Esophagus (tissue), 2 donors: Measurements from ENCODE around the gene ADIRF. TPM values are rescaled to one million over a fixed set of nuclear protein-coding genes. Genes with fewer than 3 reads are reported as not detected.
"Not testable (repeated sequence)": the region's sequence is repeated elsewhere in the genome, so short reads cannot be mapped to it uniquely, and the experiment has no call there.

ENCODE experiments used
- H3K27ac ChIP-seq, 2 donors: one replicate each; pipeline ENCODE4 v1.5.1; 2013; ENCODE audit warnings: low read depth in 2 of 2, mild to moderate bottlenecking in 2 of 2, inconsistent platforms in 1 of 2, low read length in 1 of 2, moderate library complexity in 1 of 2
- H3K27me3 ChIP-seq, 2 donors: one replicate each; pipeline ENCODE4 v1.6.1; 2013; ENCODE audit warnings: low read length in 2 of 2, control low read depth in 1 of 2, mild to moderate bottlenecking in 1 of 2; ENCODE audit not compliant: insufficient read depth in 2 of 2, control insufficient read depth in 1 of 2
- H3K36me3 ChIP-seq, 2 donors: one replicate each; pipeline ENCODE4 v1.6.1; 2013; ENCODE audit warnings: low read length in 1 of 2; ENCODE audit not compliant: control insufficient read depth in 2 of 2, insufficient read depth in 2 of 2
- H3K4me1 ChIP-seq, 2 donors: one replicate each; pipeline ENCODE4 v1.6.1; 2013; ENCODE audit warnings: low read length in 1 of 2; ENCODE audit not compliant: control insufficient read depth in 2 of 2, insufficient read depth in 2 of 2
- H3K4me3 ChIP-seq, 2 donors: one replicate each; pipeline ENCODE4 v1.5.1; 2013; ENCODE audit warnings: low read length in 2 of 2, mild to moderate bottlenecking in 2 of 2, low read depth in 1 of 2, moderate library complexity in 1 of 2
- H3K9me3 ChIP-seq, 2 donors: one replicate each; pipeline ENCODE4 v1.6.1; 2013; ENCODE audit warnings: mild to moderate bottlenecking in 2 of 2, low read depth in 1 of 2, low read length in 1 of 2, moderate library complexity in 1 of 2; ENCODE audit not compliant: control insufficient read depth in 2 of 2, insufficient read depth in 1 of 2
- WGBS, 2 donors: extraction: QIAGEN DNeasy Blood & Tissue Kit; methylation state at CpG; one replicate each; pipeline ENCODE4 v1.1.7; 2013; 5-methylcytosine and 5-hydroxymethylcytosine counted together
- polyA plus RNA-seq, 2 donors: library from polyadenylated mRNA; stranded (reverse); fragments of 200-250 nt; gene quantifications; one replicate each; pipeline ENCODE4 v1.2.3, GENCODE V29; 2013
- donor health status: healthy with polysubstance abuse.
- donor health status: Bipolar disorder and iron deficiency.

ADIRF gene
- polyA plus RNA-seq, 2 donors: 104 to 437 TPM

DNA sequence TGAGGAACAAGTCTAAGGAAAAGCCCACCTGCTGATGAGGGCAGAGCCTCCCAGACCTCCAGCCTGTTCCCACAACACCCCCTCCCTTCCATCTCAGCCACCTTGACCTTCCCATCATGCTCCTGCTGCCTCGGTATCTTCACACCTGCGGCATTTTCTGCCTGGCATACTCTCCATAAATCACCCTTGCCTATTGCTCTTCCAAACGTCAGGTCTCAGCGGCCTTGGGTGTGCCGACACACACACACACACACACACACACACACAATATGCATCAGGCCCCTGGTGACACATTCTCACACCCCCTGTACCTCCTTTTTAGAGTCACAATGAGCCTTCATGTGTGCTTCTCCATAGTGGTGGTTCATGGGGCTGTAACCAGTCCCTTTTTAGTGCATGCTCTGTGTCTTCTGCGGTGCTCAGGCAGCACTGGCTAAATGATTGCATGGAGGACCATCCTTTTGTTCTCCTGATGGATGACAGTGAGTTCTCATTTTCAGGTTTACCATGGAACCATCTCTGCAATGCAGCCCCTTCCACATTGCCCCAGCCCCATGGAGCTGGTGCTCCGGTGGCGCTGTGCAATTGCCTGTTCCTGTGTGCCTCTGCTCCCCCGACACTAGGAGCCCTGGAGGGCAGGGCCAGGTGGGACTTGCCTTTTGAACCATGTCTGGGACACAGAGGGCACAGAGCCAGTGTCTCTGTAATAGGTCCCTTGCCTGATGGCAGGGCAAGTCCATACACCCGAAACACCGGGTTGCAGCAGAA, 4.5 kb downstream of the ADIRF start:
- peaks cover 4 to 18% of the 10 kb centered on the region in 2 donors for H3K4me1 ChIP-seq
- H3K36me3 ChIP-seq: no peaks in the 10 kb centered on the region
- H3K4me3 ChIP-seq: no peak overlapping the region
- H3K27me3 ChIP-seq: no peaks in the 10 kb centered on the region
- peak overlapping the region; percentile 98 for H3K27ac ChIP-seq
- WGBS, 2 donors: 68 to 72% methylated on average over 11 of the region's 11 CpGs
- no peaks in the 10 kb centered on the region for H3K9me3 ChIP-seq

DNA sequence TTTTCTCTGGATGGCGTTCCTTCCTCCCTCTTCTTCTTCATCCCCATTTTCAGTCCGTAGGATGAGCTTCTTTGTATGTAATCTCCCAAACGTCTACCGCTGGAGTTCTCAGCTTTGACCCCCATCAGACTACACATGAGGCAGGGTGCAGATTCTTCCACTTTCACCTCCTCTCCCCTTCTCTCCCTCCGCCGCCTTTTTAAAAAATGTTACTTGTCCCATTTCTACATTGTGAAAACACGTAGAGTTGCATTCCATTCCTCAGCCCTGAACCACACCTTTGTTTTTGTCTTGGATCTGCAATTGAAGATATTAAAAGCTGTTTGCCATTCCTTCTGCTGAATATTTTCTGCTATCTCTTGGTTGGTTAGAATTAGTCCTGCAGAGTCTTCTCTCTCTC, 6.2 kb downstream of the ADIRF start:
- no peaks in the 10 kb centered on the region for H3K27me3 ChIP-seq
- no peak overlapping the region for H3K4me3 ChIP-seq
- no peaks in the 10 kb centered on the region for H3K36me3 ChIP-seq
- peaks cover 1 to 17% of the 10 kb centered on the region in 2 donors for H3K4me1 ChIP-seq
- 51 to 59% methylated on average over 7 of the region's 7 CpGs for WGBS, 2 donors
- peak overlapping the region in 1 of 2 donors; percentile 41 for H3K27ac ChIP-seq
- H3K9me3 ChIP-seq: no peaks in the 10 kb centered on the region

DNA sequence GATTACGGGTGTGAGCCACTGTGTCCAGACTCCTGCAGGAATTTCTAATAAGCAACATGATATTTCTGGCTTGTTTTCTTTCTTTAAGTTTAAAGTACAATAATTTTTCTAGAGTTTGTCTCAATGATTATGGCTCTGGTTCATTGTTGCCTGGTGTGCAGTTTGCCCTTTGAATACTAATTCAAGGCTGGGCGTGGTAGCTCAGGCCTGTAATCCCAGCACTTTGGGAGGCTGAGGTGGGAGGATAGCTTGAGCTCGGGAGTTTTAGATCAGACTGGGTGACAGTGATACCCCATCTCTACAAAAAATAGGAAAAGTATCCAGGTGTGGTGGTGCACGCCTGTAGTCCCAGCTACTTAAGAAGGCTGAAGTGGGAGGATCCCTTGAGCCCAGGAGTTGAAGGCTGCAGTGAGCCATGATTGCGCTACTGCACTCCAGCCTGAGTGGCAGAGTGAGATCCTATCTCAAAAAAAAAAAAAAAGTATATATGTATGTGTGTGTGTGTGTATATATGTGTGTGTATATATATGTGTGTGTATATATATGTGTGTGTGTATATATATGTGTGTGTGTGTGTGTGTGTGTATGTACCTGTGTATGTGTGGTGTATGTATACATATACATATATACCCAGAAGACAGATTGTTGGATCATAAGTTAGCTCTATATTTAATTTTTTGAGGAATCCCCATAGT, 8.2 kb downstream of the ADIRF start:
- peaks cover 2 to 20% of the 10 kb centered on the region in 2 donors for H3K4me1 ChIP-seq
- no peak overlapping the region for H3K4me3 ChIP-seq
- no peaks in the 10 kb centered on the region for H3K27me3 ChIP-seq
- WGBS, 2 donors: 93 to 97% methylated on average over 5 of the region's 5 CpGs
- H3K9me3 ChIP-seq: no peaks in the 10 kb centered on the region
- H3K27ac ChIP-seq: no peak overlapping the region
- no peaks in the 10 kb centered on the region for H3K36me3 ChIP-seq

DNA sequence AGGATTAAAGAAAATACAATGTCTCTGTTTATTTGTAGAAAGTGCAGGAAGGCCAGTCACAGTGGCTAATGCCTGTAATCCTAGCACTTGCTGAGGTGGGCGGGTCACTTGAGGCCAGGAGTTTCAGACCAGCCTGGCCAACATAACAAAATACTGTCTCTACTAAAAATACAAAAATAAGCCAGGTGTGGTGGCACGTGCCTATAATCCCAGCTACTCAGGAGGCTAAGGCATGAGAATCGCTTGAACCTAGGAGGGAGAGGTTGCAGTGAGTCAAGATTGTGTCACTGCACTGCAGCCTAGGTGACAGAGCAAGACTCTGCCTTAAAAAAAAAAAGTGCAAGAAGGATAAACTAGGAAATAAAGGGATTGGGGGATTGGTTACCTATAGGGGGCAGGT, 10.2 kb downstream of the ADIRF start:
- H3K27me3 ChIP-seq, H3K9me3 ChIP-seq, H3K4me3 ChIP-seq, H3K4me1 ChIP-seq, H3K36me3 ChIP-seq: not testable (repeated sequence)
- WGBS, 2 donors: 60 to 68% methylated on average over 3 of the region's 3 CpGs
- peak overlapping the region in 1 of 2 donors; percentile 32 for H3K27ac ChIP-seq

DNA sequence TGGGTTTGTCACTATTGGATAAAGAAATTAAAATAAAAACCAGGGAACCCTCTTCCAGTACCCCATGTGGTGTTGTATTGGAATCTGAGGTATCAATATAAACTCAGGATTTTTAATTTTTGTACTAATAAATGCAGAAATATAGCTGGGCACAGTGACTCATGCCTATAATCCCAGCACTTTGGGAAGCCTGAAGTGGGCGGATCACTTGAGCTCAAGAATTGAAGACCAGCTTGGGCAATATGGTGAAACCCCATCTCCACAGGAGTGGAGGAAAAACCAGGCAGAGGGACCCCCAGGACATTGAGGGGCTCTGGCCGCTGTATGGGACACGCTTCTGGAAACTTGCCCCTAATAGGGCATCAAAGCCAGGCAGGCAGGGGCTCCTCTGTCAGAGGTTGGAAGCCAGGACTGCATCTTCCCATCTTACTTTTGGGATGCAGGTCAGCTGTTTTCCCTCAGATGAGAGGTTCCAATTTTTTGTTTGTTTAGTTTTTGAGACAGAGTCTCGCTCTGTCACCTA, 11.1 kb downstream of the ADIRF start:
- no peaks in the 10 kb centered on the region for H3K27me3 ChIP-seq
- H3K36me3 ChIP-seq: no peaks in the 10 kb centered on the region
- 69 to 76% methylated on average over 4 of the region's 4 CpGs for WGBS, 2 donors
- no peaks in the 10 kb centered on the region for H3K9me3 ChIP-seq
- H3K4me3 ChIP-seq: no peak overlapping the region
- peaks cover 2 to 9% of the 10 kb centered on the region in 2 donors for H3K4me1 ChIP-seq
- H3K27ac ChIP-seq: peak overlapping the region in 1 of 2 donors; percentile 70

DNA sequence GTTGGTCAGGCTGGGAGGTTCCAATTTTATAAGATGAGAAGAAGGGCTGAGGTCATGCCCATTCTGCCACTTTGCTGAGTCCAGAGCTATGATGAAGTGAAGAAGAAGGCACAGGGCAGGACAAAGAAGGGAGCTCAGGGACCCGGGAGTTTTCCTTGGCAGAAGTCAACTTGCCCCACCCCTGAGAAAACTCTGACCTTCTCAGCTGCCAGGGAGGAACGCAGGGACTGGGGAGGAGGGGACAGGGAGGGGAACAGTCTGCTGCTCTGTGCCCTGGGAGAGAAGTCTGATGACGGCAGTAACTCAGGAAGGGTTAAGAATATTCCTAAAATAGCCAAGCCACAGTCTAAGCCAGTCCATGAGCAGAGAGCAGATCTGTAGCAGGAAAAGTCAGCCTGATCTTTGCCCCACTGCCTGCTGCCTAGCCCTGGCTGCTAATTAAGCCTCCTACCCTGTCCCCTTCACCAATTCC, 11.7 kb downstream of the ADIRF start:
- Histone ChIP-seq H3K36me3 (no peaks in the 10 kb centered on the region), H3K9me3 (no peaks in the 10 kb centered on the region), H3K4me1 (peaks cover 2 to 9% of the 10 kb centered on the region in 2 donors), H3K27ac (peak overlapping the region in 1 of 2 donors; percentile 29), H3K4me3 (no peak overlapping the region), H3K27me3 (no peaks in the 10 kb centered on the region)
- WGBS, 2 donors: 10 to 17% methylated on average over 3 of the region's 3 CpGs

DNA sequence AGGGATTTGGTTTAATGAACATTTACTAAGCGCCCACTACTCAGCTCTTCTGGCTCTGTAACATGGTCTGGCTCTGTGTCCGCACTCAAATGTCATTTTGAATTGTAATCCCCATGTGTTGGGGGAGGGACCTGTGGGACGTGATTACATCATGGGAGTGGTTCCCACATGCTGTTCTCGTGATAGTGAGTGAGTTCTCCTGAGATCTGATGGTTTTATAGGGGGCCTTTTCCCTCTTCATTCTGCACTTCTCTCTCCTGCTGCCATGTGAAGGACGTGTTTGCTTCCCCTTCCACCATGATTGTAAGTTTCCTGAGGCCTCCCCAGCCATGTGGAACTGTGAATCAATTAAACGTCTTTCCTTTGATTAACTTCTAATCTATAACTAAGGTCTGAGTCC, 12.7 kb downstream of the ADIRF start:
- H3K36me3 ChIP-seq, H3K27ac ChIP-seq, H3K9me3 ChIP-seq, H3K4me1 ChIP-seq, H3K4me3 ChIP-seq, H3K27me3 ChIP-seq: not testable (repeated sequence)
- WGBS, 2 donors: 72 to 80% methylated on average over 6 of the region's 6 CpGs

DNA sequence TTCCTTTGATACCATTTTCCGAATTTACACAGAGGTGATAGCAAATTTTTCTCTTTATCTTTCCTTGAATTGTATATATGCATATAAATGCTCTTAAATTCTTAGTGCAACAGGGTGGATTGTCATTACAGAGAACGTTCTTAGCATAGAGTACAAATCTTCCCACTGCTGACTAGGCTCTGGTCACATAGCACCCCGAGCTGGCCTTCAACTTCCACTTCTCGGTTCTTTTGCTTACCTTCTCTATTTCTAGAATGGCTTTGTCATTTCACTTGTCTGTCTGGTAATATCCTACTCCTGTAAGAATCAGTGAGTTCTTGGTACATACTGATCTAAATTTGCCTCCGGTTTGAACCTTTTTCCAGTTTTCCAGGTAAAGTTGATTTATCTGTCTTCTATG, 13.4 kb downstream of the ADIRF start:
- 89 to 92% methylated on average over 5 of the region's 5 CpGs for WGBS, 2 donors

DNA sequence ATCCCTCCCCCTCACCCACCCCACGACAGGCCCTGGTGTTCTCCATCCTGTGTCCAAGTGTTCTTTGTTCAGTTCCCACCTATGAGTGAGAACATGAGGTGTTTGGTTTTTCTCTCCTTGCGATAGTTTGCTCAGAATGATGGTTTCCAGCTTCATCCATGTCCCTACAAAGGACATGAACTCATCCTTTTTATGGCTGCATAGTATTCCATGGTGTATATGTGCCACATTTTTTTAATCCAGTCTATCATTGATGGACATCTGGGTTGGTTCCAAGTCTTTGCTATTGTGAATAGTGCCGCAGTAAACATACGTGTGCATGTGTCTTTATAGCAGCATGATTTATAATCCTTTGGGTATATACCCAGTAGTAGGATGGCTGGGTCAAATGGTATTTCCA, 16.2 kb downstream of the ADIRF start:
- H3K9me3 ChIP-seq, H3K4me3 ChIP-seq, H3K27me3 ChIP-seq, H3K4me1 ChIP-seq, H3K36me3 ChIP-seq, H3K27ac ChIP-seq: not testable (repeated sequence)
- WGBS, 2 donors: 95 to 97% methylated on average over 4 of the region's 4 CpGs

More for the DNA sequence above, 13.4 kb downstream of the ADIRF start:
- H3K9me3 ChIP-seq: no peaks in the 10 kb centered on the region
- no peak overlapping the region for H3K4me3 ChIP-seq
- peaks cover 2 to 9% of the 10 kb centered on the region in 2 donors for H3K4me1 ChIP-seq
- H3K27ac ChIP-seq: no peak overlapping the region
- no peaks in the 10 kb centered on the region for H3K27me3 ChIP-seq
- no peaks in the 10 kb centered on the region for H3K36me3 ChIP-seq
